Neural progenitor cell (in vitro differentiated cells): ENCODE results near the gene TMEM63B. TPM values are rescaled to one million over a fixed set of nuclear protein-coding genes. Genes with fewer than 3 reads are reported as not detected.

ENCODE experiments used
- DNase-seq: peaks from one replicate; pipeline ENCODE4 v3.0.0-alpha.2; 2016; ENCODE audit warnings: low spot score
- H2AFZ ChIP-seq: fragments of 200-600 bp; sonication (generic); replicated peaks from 2 replicates; pipeline ENCODE4 v1.6.1; 2016; ENCODE audit warnings: antibody characterized with exemption
- H3F3A ChIP-seq: fragments of 200-600 bp; sonication (generic); 2 replicates; pipeline ENCODE4 v1.6.1; 2016; ENCODE audit warnings: antibody characterized with exemption, low read depth
- H3K27ac ChIP-seq: fragments of 200-600 bp; sonication (generic); 2 replicates; pipeline ENCODE4 v1.5.1; 2016; ENCODE audit warnings: mild to moderate bottlenecking
- H3K27me3 ChIP-seq: fragments of 200-600 bp; sonication (generic); 2 replicates; pipeline ENCODE4 v1.6.1; 2016; ENCODE audit warnings: mild to moderate bottlenecking, moderate library complexity
- H3K36me3 ChIP-seq: fragments of 200-600 bp; sonication (generic); 2 replicates; pipeline ENCODE4 v1.5.1; 2016
- H3K4me1 ChIP-seq: fragments of 200-600 bp; sonication (generic); 2 replicates; pipeline ENCODE4 v1.6.1; 2016; ENCODE audit warnings: mixed run types
- H3K4me2 ChIP-seq: fragments of 200-600 bp; sonication (generic); 2 replicates; pipeline ENCODE4 v1.6.1; 2016
- H3K4me3 ChIP-seq: fragments of 200-600 bp; sonication (generic); 2 replicates; pipeline ENCODE4 v1.5.1; 2016
- H3K79me2 ChIP-seq: fragments of 200-600 bp; sonication (generic); 2 replicates; pipeline ENCODE4 v1.6.1; 2016; ENCODE audit warnings: low read depth
- H3K9ac ChIP-seq: fragments of 200-600 bp; sonication (generic); 2 replicates; pipeline ENCODE4 v1.6.1; 2016
- H3K9me3 ChIP-seq: fragments of 200-600 bp; sonication (generic); 2 replicates; pipeline ENCODE4 v1.5.1; 2016; ENCODE audit warnings: low read depth
- H4K20me1 ChIP-seq: fragments of 200-600 bp; sonication (generic); 2 replicates; pipeline ENCODE4 v1.6.1; 2016; ENCODE audit warnings: low read depth
- H3K27ac Mint-ChIP-seq: 3 replicates; pipeline ENCODE4 v1.8.0; 2021; ENCODE audit warnings: mixed read lengths
- H3K27me3 Mint-ChIP-seq: 2 replicates; pipeline ENCODE4 v1.8.0; 2022; ENCODE audit warnings: low read depth, mild to moderate bottlenecking, inconsistent platforms, moderate library complexity, mixed read lengths; ENCODE audit not compliant: insufficient read depth
- H3K36me3 Mint-ChIP-seq: 3 replicates; pipeline ENCODE4 v1.8.0; 2021; ENCODE audit warnings: mixed read lengths
- H3K4me1 Mint-ChIP-seq: 3 replicates; pipeline ENCODE4 v1.8.0; 2021; ENCODE audit warnings: mixed read lengths
- H3K4me3 Mint-ChIP-seq: 3 replicates; pipeline ENCODE4 v1.8.0; 2021; ENCODE audit warnings: mild to moderate bottlenecking, moderate library complexity, mixed read lengths
- H3K9me3 Mint-ChIP-seq: 3 replicates; pipeline ENCODE4 v1.8.0; 2020; ENCODE audit warnings: mixed read lengths
- CTCF ChIP-seq: fragments of 200-600 bp; sonication (generic); IDR thresholded peaks from 2 replicates; pipeline ENCODE4 v1.5.1; 2017; ENCODE audit warnings: antibody characterized with exemption, mild to moderate bottlenecking
- EZH2 ChIP-seq: fragments of 200-600 bp; sonication (generic); IDR thresholded peaks from 2 replicates; pipeline ENCODE4 v1.6.1; 2017; ENCODE audit warnings: antibody characterized with exemption, mild to moderate bottlenecking, moderate library complexity
- EZH2phosphoT487 ChIP-seq: fragments of 200-600 bp; sonication (generic); IDR thresholded peaks from 2 replicates; pipeline ENCODE4 v1.6.1; 2017; ENCODE audit warnings: antibody characterized with exemption
- total RNA-seq: library from RNA; depleted of rRNA; stranded (reverse); fragments of >200 nt; gene quantifications from 2 replicates; pipeline ENCODE4 v1.2.3, GENCODE V29; 2015; ENCODE audit warnings: low replicate concordance

Gene TMEM63B
- total RNA-seq, 1 donor from 2014 or later, result 25.4 TPM

- H3F3A ChIP-seq, result peaks cover 23% of the 10 kb centered on the region
- H3K27ac Mint-ChIP-seq, result peak overlapping the region; percentile 64
- H3K9me3 ChIP-seq, result no peaks in the 10 kb centered on the region
- TF ChIP-seq EZH2phosphoT487, result no peak
- no peak for TF ChIP-seq EZH2
- TF ChIP-seq CTCF, result peak; percentile 14
- no peaks in the 10 kb centered on the region for H3K36me3 ChIP-seq
- peaks cover 7% of the 10 kb centered on the region for H3K27me3 Mint-ChIP-seq
- peak; percentile 71 for DNase-seq
- H2AFZ ChIP-seq, result peak overlapping the region; percentile 66
- peak overlapping the region; percentile 27 for H3K4me3 ChIP-seq
- peaks cover 55% of the 10 kb centered on the region for H3K4me1 Mint-ChIP-seq
- H3K27ac ChIP-seq, result peak overlapping the region; percentile 65
- H3K9me3 Mint-ChIP-seq, result no peaks in the 10 kb centered on the region
- peaks cover 4% of the 10 kb centered on the region for H4K20me1 ChIP-seq
- H3K9ac ChIP-seq, result no peak overlapping the region
- H3K4me3 Mint-ChIP-seq, result peak overlapping the region; percentile 68
- peaks cover 2% of the 10 kb centered on the region for H3K36me3 Mint-ChIP-seq
- peaks cover 25% of the 10 kb centered on the region for H3K4me1 ChIP-seq
- H3K79me2 ChIP-seq, result peaks cover 11% of the 10 kb centered on the region
- H3K4me2 ChIP-seq, result peak overlapping the region; percentile 72
- H3K27me3 ChIP-seq, result no peaks in the 10 kb centered on the region
These were observed 5.9 kb downstream of the TMEM63B start for GRCh38 chr6:44133003-44133931.

GRCh38 chr6:44133981-44134711 is 6.8 kb downstream of the TMEM63B start:
- Histone ChIP-seq H4K20me1 (no peaks in the 10 kb centered on the region), H3K79me2 (peaks cover 8% of the 10 kb centered on the region), H3K9ac (no peak overlapping the region), H3K9me3 (no peaks in the 10 kb centered on the region), H2AFZ (no peak overlapping the region), H3K36me3 (no peaks in the 10 kb centered on the region), H3K27ac (no peak overlapping the region), H3F3A (peaks cover 23% of the 10 kb centered on the region), H3K4me3 (no peak overlapping the region), H3K4me2 (peak overlapping the region; percentile 72), H3K27me3 (no peaks in the 10 kb centered on the region), H3K4me1 (peaks cover 30% of the 10 kb centered on the region)
- H3K27me3 Mint-ChIP-seq, result peaks cover 7% of the 10 kb centered on the region
- H3K4me3 Mint-ChIP-seq, result peak overlapping the region; percentile 68
- H3K4me1 Mint-ChIP-seq, result peaks cover 57% of the 10 kb centered on the region
- H3K27ac Mint-ChIP-seq, result peak overlapping the region; percentile 83
- H3K36me3 Mint-ChIP-seq, result peaks cover 2% of the 10 kb centered on the region
- H3K9me3 Mint-ChIP-seq, result no peaks in the 10 kb centered on the region
- TF ChIP-seq CTCF (no peak), EZH2 (no peak), EZH2phosphoT487 (no peak)
- DNase-seq, result peak; percentile 22

GRCh38 chr6:44135173-44135758 is 7.9 kb downstream of the TMEM63B start:
- Mint-ChIP-seq H3K36me3 (peaks cover 4% of the 10 kb centered on the region), H3K27ac (peak overlapping the region; percentile 76)
- H3K36me3 ChIP-seq, result no peaks in the 10 kb centered on the region

More at GRCh38 chr6:44135173-44135758, 7.9 kb downstream of the TMEM63B start:
- Histone ChIP-seq H3K4me1 (peaks cover 30% of the 10 kb centered on the region), H3K4me3 (no peak overlapping the region), H3K27ac (peak overlapping the region; percentile 45), H3K4me2 (peak overlapping the region; percentile 45), H4K20me1 (no peaks in the 10 kb centered on the region), H3K9me3 (no peaks in the 10 kb centered on the region), H2AFZ (no peak overlapping the region), H3K79me2 (peaks cover 3% of the 10 kb centered on the region), H3K27me3 (no peaks in the 10 kb centered on the region), H3K9ac (no peak overlapping the region), H3F3A (peaks cover 23% of the 10 kb centered on the region)
- peaks cover 7% of the 10 kb centered on the region for H3K27me3 Mint-ChIP-seq
- DNase-seq, result peak; percentile 23
- H3K9me3 Mint-ChIP-seq, result no peaks in the 10 kb centered on the region
- TF ChIP-seq CTCF (no peak), EZH2phosphoT487 (no peak), EZH2 (no peak)
- H3K4me3 Mint-ChIP-seq, result no peak overlapping the region
- peaks cover 52% of the 10 kb centered on the region for H3K4me1 Mint-ChIP-seq
